ENCODE data around the gene PSENEN.
"Not testable (repeated sequence)": the region's sequence is repeated elsewhere in the genome, so short reads cannot be mapped to it uniquely, and the experiment has no call there.

Gene PSENEN

GRCh38 chr19:35723671-35724070, 21.8 kb upstream of the PSENEN start:
- DNase-seq (ENCODE audit: low read depth in 2 of 2): no peak
- TF ChIP-seq CTCF (IDR thresholded peaks at IDR 0.05; ENCODE audit: low read depth, low read length): no peak
- no peak overlapping the region for H3K4me3 ChIP-seq (replicated peaks in 1 of 2; ENCODE audit: low read depth in 2 of 2, low read length in 2 of 2)

- not testable (repeated sequence) for DNase-seq (ENCODE audit: low read depth in 2 of 2); H3K4me3 ChIP-seq (replicated peaks in 1 of 2; ENCODE audit: low read depth in 2 of 2, low read length in 2 of 2)
These were observed 21.3 kb upstream of the PSENEN start for GRCh38 chr19:35724132-35724531.

GRCh38 chr19:35724560-35724959, 20.9 kb upstream of the PSENEN start:
- no peak for DNase-seq (ENCODE audit: low read depth in 2 of 2)
- H3K4me3 ChIP-seq (replicated peaks in 1 of 2; ENCODE audit: low read depth in 2 of 2, low read length in 2 of 2): no peak overlapping the region
- TF ChIP-seq CTCF (IDR thresholded peaks at IDR 0.05; ENCODE audit: low read depth, low read length): no peak

- no peak overlapping the region for H3K4me3 ChIP-seq (replicated peaks in 1 of 2; ENCODE audit: low read depth in 2 of 2, low read length in 2 of 2)
- DNase-seq (ENCODE audit: low read depth in 2 of 2): no peak
- TF ChIP-seq CTCF (IDR thresholded peaks at IDR 0.05; ENCODE audit: low read depth, low read length): no peak
These were observed 20.1 kb upstream of the PSENEN start for GRCh38 chr19:35725216-35725861.

GRCh38 chr19:35727053-35727955, 18.1 kb upstream of the PSENEN start:
- DNase-seq (ENCODE audit: low read depth in 2 of 2): no peak
- TF ChIP-seq CTCF (IDR thresholded peaks at IDR 0.05; ENCODE audit: low read depth, low read length): no peak
- H3K4me3 ChIP-seq (replicated peaks in 1 of 2; ENCODE audit: low read depth in 2 of 2, low read length in 2 of 2): no peak overlapping the region

GRCh38 chr19:35727956-35728706, 17.3 kb upstream of the PSENEN start:
- TF ChIP-seq CTCF (IDR thresholded peaks at IDR 0.05; ENCODE audit: low read depth, low read length): no peak

GRCh38 chr19:35729021-35729420, 16.4 kb upstream of the PSENEN start:
- no peak for DNase-seq (ENCODE audit: low read depth in 2 of 2)
- no peak overlapping the region for H3K4me3 ChIP-seq (replicated peaks in 1 of 2; ENCODE audit: low read depth in 2 of 2, low read length in 2 of 2)
- TF ChIP-seq CTCF (IDR thresholded peaks at IDR 0.05; ENCODE audit: low read depth, low read length): no peak

More at GRCh38 chr19:35727956-35728706, 17.3 kb upstream of the PSENEN start:
- H3K4me3 ChIP-seq (replicated peaks in 1 of 2; ENCODE audit: low read depth in 2 of 2, low read length in 2 of 2): no peak overlapping the region
- DNase-seq (ENCODE audit: low read depth in 2 of 2): no peak

Data from cardiac fibroblast (primary cell).